ENCODE results near the gene VPS36. TPM values are rescaled to one million over a fixed set of nuclear protein-coding genes. Genes with fewer than 3 reads are reported as not detected.

Gene VPS36
- total and polyA plus RNA-seq, 9 of the 15 experiments (the other 6 are each of a cell fraction or from before 2014, with no cell fraction given), result 8.4 to 30.6 (median 23.7) TPM

DNA sequence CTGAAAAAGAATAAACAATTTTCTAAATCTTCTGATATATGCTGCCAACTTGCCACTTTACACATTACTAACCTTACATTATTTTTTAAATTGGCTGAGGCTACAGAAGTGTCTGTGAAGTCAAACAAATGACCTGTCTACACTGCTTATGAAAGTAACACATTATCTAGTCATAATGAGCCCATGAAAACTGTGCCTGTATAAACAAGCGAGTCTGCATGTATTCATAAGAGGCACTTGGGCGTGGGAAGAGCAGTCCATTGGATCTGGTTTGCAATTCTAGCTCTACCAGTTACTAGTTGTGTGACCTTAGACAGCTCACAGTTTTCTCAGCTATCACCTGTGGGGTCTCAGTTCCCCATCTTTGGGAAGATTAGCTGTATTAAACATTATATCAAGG, 3.1 kb downstream of the VPS36 start:
- ATAC-seq (no peak), FAIRE-seq (no peak), DNase-seq (ENCODE audit: extremely low read depth in 1 of 4, low spot score in 3 of 4) (no peak)
- TF ChIP-seq NEUROD1 (IDR thresholded peaks at IDR 0.05; ENCODE audit: borderline replicate concordance, low read depth, low read length, partially characterized antibody), result no peak
- TF ChIP-seq, protein P1, sequence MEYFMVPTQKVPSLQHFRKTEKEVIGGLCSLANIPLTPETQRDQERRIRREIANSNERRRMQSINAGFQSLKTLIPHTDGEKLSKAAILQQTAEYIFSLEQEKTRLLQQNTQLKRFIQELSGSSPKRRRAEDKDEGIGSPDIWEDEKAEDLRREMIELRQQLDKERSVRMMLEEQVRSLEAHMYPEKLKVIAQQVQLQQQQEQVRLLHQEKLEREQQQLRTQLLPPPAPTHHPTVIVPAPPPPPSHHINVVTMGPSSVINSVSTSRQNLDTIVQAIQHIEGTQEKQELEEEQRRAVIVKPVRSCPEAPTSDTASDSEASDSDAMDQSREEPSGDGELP (CRISPR knock-in tag; IDR thresholded peaks at IDR 0.05; ENCODE audit: borderline replicate concordance), result no peak
- no peak for TF ChIP-seq MYBL2 (IDR thresholded peaks at IDR 0.05; ENCODE audit: low read depth)
- no peak for TF ChIP-seq MYBL2 (CRISPR knock-in tag; IDR thresholded peaks at IDR 0.05; ENCODE audit: borderline replicate concordance)
- no peak for TF ChIP-seq FOXK1 (CRISPR knock-in tag; IDR thresholded peaks at IDR 0.05; ENCODE audit: borderline replicate concordance)
- TF ChIP-seq U2AF2 (optimal IDR thresholded peaks at IDR 0.05; ENCODE audit: low read depth, low read length), result no peak
- no peak for TF ChIP-seq STAT5B (CRISPR knock-in tag; IDR thresholded peaks at IDR 0.05)
- no peak for TF ChIP-seq PTRF (tag; IDR thresholded peaks at IDR 0.05)
- TF ChIP-seq ARID1B (IDR thresholded peaks at IDR 0.05), result no peak
- no peak for TF ChIP-seq ERF (CRISPR knock-in tag; IDR thresholded peaks at IDR 0.05)
- no peak for TF ChIP-seq SPI1 (IDR thresholded peaks at IDR 0.05; ENCODE audit: borderline replicate concordance, low read depth, low read length)
- TF ChIP-seq, protein P2, sequence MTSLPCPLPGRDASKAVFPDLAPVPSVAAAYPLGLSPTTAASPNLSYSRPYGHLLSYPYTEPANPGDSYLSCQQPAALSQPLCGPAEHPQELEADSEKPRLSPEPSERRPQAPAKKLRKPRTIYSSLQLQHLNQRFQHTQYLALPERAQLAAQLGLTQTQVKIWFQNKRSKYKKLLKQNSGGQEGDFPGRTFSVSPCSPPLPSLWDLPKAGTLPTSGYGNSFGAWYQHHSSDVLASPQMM (CRISPR knock-in tag; IDR thresholded peaks at IDR 0.05), result no peak
- TF ChIP-seq KAT2B (IDR thresholded peaks at IDR 0.05; ENCODE audit: low read depth, low read length), result no peak
- TF ChIP-seq CBFA2T3 (IDR thresholded peaks at IDR 0.05), result no peak
- no peak for TF ChIP-seq ELF2 (CRISPR knock-in tag; IDR thresholded peaks at IDR 0.05)
- no peak for TF ChIP-seq KDM2B (CRISPR knock-in tag; IDR thresholded peaks at IDR 0.05)
- no peak for TF ChIP-seq ZNF274 (IDR thresholded peaks at IDR 0.05; ENCODE audit: borderline replicate concordance, low read depth, low read length)
- no peak for TF ChIP-seq ZNF263 (CRISPR knock-in tag; IDR thresholded peaks at IDR 0.05; ENCODE audit: borderline replicate concordance)
- no peak for TF ChIP-seq ZNF57 (CRISPR knock-in tag; IDR thresholded peaks at IDR 0.05)
- no peak for TF ChIP-seq CHCHD3 (CRISPR knock-in tag; IDR thresholded peaks at IDR 0.05)
- Histone ChIP-seq H3K4me1 (replicated peaks in 1 of 2; ENCODE audit: control insufficient read depth in 2 of 2, insufficient read depth in 2 of 2, low read length in 2 of 2) (peaks cover 0 to 5% of the 10 kb centered on the region in 2 experiments; a peak in 2 of 5 replicates), H3K27ac (ENCODE audit: extremely low read depth, low read depth, low read length) (no peak overlapping the region), H3K9me1 (ENCODE audit: control insufficient read depth, insufficient read depth, low read length) (no peaks in the 10 kb centered on the region), H4K20me1 (replicated peaks; ENCODE audit: control insufficient read depth, insufficient read depth, low read length) (no peaks in the 10 kb centered on the region), H3K27me3 (ENCODE audit: control insufficient read depth in 2 of 2, insufficient read depth in 2 of 2, low read length in 2 of 2) (no peaks in the 10 kb centered on the region), H3K4me2 (ENCODE audit: insufficient read depth, low read length) (no peak overlapping the region), H3K4me3 (no peak overlapping the region), H3K36me3 (ENCODE audit: control insufficient read depth, insufficient read depth, low read length) (peaks cover 26% of the 10 kb centered on the region; the same call in 2 of the 3 replicates), H2AFZ (ENCODE audit: low read depth, low read length) (no peak overlapping the region), H3K9ac (ENCODE audit: insufficient read depth in 1 of 2, low read depth in 2 of 2, low read length in 2 of 2) (no peak overlapping the region), H3K79me2 (ENCODE audit: control insufficient read depth, insufficient read depth, low read length) (peaks cover 64% of the 10 kb centered on the region), H3K9me3 (replicated peaks; ENCODE audit: control insufficient read depth, insufficient read depth, low read depth, low read length) (no peaks in the 10 kb centered on the region)
- in situ Hi-C loops (cut with MboI), result no loop called here
- ChIA-PET CTCF (ENCODE audit: low intra/inter-chr PET ratio) (no interaction called here), POLR2A (interaction anchor here (0.7 kb wide), 1 partner anchor 14 kb away, joined by 3 read pairs; no protein-coding TSS in a partner anchor)
- WGBS (ENCODE audit: insufficient coverage, low coverage, missing lambda C conversion rate), result 86% methylated on average over 2 of the region's 2 CpGs
- intact Hi-C loops (cut with micrococcal nuclease), result no loop called here
- no TSS peak for BruUV-seq (replicated peaks)
